ENCODE measurements around the gene AGRP.
A peak's percentile ranks its signal among the peaks of the same experiment; 100 is the strongest.
"Not testable (repeated sequence)": the region's sequence is repeated elsewhere in the genome, so short reads cannot be mapped to it uniquely, and the experiment has no call there.

The AGRP gene

GRCh38 chr16:67504031-67505021 lies 21.0 kb upstream of the AGRP start:
- no peak for DNase-seq

- no peak for DNase-seq
These were observed 15.8 kb upstream of the AGRP start for GRCh38 chr16:67499106-67499505.

DNA sequence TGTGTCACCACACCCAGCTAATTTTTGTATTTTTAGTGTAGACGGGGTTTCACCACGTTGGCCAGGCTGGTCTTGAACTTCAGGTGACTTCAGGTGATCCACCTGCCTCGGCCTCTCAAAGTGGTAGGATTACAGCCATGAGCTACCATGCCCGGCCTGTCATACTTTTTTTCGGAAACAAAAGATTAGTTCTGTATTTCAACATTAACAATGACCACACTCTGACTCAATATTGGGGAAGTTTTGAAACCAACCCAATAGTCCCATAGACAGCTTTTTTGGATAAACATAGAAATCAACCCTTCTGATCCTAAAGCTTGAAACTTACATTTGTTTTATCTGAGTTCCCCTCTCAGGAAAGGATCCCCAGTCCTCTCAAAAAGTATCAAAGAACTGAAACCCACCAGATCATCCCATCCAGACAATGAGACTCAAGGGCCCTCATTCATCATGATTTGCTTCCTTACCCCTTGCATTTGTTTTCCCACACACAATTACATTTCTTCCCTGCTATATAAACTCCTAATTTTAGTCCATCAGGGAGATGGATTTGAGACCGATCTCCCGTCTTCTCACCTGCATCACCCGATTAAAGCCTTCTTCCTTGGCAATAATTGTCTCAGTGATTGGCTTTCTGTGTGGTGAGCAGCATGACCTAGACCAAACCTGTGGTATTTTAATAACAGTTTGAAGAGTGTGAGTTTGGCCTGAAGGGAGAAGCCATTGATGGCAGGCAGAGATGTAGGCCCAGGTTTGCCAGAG lies 7.2 kb upstream of the AGRP start:
- no peak for DNase-seq

- DNase-seq, result no peak
These were observed 6.2 kb upstream of the AGRP start for GRCh38 chr16:67489401-67490083.

GRCh38 chr16:67487561-67487960 lies 4.2 kb upstream of the AGRP start:
- not testable (repeated sequence) for DNase-seq

DNA sequence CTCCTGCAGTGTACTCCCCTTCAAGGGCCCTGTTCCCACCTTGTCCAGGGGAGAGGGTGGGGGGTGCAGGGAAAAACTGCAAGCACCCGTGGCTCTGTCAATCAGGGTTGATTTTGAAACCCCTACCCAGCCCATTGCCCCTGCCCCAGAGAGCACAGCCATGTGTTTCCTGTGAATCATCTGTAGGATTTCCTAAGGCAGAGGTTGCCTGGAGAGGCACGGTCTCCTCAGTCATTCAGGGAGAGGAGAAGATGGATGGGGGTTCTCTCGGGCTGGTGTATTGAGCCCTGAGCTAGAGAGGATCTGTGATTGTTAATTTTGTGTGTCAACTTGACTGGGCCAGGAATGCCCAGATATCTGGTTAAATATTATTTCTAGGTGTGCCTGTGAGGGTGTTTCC lies 3.5 kb upstream of the AGRP start:
- no peak for DNase-seq

GRCh38 chr16:67483731-67484525 lies 581 bp upstream of the AGRP start:
- no peak for DNase-seq

DNA sequence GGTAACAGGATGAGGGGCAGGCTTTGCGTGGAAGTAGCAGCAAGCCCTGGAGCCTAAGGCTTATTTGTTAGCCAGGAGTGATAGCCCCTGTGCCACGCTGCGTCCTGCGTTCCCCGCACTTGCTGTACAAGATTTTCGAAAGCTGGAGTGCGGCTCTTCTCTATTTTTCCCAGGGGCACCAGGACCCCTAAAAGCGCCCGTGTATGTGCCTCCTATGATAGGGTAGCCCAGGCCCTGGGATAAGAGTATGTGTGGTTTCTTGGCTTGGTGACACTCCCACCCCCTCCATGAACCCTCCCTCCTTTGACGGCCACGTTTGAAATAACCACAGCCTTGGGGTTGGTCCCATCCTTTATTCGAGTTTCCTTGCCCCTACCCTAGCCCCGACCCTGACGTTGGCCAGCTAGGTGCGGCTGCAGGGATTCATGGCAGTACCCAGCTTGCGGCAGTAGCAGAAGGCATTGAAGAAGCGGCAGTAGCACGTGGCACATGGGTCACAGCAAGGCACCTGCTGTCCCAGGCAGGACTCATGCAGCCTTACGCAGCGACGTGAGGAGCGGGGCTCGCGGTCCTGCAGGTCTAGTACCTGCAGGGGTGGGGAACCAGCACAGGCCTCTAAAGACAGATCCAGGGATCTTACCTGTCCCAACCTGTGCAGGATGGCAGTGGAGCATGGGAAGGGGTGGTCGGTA lies 968 bp downstream of the AGRP start:
- DNase-seq, result no peak

DNA sequence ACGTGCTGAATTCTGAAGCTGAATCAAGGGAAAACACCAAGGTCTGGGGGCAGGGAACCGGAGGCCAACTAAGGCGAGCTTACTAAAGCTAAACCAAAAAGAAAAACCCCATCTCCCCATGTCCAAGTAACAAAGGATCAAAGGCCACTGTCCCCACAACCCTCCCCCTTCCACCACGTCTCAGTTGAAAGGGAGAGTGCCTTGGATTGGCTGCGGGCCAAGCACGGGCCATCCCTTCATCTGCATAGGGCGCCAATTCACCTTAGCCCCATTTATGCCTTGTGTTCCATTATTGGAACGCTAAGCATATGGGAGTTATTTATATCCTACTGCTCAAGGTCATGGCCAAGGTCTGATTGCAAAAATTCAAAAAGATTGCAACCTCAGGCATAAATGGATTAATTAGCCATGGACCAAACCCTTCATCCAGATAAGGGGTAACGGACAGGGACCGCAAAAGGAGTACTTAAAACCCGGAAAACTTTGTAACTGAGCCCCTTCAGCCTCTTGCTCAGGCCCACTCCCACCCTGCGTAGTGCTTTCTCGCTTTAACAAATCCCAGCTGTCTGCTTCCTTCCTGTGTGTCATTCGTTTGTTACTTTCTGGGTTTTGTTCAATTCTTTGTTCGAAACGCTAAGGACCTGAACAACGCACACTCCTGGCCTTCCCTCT lies 1.6 kb downstream of the AGRP start:
- DNase-seq, result peak; percentile 17

- peak; percentile 96 for DNase-seq
These were observed 2.4 kb downstream of the AGRP start, which contains the start of gene ATP6V0D1 for GRCh38 chr16:67480833-67481560. ATP6V0D1 (minus strand) TSS chr16:67481157; CDS start chr16:67481086, 71 bp downstream.

DNA sequence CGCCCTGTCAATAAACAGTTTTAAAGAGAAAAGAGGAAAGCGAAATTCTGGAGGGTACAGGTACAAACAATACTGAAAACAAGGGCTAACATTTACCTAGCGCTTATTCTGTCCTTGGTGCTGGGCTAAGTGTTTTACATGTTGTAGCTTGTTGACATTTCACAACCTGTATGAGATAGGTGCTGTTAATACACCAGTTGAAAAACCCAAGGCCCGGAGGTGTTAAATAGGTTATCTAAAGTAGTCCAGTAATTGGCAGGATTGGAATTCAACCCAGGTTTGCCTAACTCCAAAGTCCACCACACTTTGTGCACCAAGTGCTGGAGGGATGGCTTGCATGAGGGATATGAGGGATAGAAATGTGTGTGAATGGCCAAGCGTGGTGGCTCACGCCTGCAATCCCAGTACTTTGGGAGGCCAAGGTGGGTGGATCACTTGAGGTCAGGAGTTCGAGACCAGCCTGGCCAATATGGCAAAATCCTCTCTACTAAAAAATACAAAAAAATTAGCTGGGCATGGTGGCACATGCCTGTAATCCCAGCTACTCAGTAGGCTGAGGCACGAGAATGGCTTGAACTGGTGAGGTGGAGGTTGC lies 5.3 kb downstream of the AGRP start:
- DNase-seq, result no peak

- DNase-seq, result peak; percentile 7
These were observed 8.5 kb downstream of the AGRP start for GRCh38 chr16:67474551-67475455.

DNA sequence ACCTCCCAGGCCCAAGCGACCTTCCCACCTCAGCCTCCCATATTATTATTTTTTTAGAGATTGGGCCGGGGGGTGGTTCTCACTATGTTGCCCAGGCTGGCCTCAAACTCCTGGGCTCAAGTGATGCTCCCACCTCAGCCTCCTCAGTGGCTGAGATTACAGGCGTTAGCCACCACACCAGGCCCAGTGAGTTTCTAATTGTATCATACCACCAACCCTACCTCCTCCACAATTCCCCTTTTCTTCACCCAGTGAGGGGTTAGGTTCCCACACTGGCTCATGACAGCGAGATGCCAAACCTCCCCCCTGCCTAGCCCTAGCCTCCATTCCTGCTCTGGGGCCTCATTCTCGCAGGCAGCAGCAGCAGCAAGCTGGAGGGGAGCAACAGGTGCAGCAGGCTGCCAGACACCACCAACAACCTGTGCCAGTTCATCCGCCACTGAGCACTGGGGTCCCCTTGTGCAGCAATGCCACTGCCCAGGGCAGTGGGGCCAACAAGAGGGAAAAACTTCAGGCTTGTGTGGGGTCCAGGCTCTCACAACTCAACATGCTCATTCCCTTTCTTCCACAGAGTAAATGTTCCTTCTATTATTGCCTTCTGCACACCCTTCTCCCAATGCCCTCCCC lies 11.5 kb downstream of the AGRP start:
- no peak for DNase-seq

DNA sequence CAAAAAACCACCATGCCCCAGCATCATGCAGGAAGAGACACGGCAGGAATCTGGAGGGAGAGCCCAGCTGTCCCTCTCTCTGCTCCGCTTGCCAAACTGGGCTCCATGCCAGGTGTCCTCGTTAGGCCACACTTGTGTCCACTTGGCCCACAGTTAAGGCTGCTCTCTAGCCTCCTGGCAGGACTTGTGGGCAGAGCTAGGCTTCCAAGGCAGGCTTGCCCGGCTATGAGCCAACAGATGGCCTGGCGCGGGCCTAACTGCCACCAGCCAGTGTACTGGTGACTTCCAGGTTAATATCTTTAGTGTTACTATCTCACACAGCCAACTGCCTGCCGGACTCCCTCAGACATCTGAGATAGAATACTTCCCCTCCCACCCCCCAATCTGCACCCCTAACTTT lies 13.0 kb downstream of the AGRP start:
- peak; percentile 24 for DNase-seq

- DNase-seq, result no peak
These were observed 14.6 kb downstream of the AGRP start for GRCh38 chr16:67468731-67469130.

GRCh38 chr16:67466581-67466980 lies 16.8 kb downstream of the AGRP start:
- no peak for DNase-seq

- DNase-seq, result no peak
These were observed 18.8 kb downstream of the AGRP start for GRCh38 chr16:67464565-67464964.

DNA sequence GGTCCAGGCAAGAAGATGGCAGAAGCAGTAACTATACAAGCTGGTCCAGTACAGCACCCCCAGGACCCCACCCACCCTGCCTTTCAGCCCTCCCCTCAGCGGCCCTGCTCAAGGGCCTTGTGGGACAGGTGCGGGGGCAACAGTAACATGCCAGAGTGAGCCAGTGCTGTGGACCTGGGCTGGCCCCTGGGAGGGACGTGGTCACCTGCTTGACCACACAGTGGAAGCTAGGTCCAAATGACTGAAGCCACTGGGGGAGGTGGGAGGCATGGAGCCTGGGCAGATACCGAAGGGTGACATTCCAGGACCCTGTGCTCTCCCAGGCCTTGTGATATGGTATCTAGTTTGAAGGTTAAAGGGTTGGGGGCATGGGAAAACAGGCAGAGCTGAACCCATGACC lies 19.7 kb downstream of the AGRP start:
- DNase-seq, result no peak
